ENCODE results near the gene CCL28. TPM values are rescaled to one million over a fixed set of nuclear protein-coding genes. Genes with fewer than 3 reads are reported as not detected.

CCL28 gene
- 1.1 and 1.6 TPM in 2 replicates for total RNA-seq

DNA sequence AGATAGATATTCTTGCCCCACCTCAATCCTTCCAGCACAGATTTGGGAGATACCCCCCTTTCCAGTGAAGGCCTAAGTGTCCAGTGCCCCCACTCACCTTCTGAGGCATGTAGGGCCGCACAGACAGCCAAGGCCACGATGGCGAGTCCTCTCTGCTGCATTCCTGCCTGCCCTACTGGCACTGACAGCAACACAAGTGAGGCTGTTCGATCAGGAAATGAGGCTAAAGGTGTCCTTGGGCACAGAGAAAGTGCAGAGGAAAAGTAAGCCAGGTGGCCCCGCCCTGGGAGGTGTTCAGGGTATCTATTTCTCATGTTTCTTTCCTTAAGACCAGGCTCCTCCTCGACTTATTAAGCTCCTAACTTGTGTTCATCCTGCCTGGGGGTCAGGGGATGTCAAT is at the start of gene CCL28:
Gene CCL28, minus strand, starts transcription at position 236 of the 400 bp plus-strand sequence. Its CDS starts 75 bp downstream, at position 161.

Other genes starting within 250 kb of the CCL28 start
- gene NIM1K, start 220.2 kb downstream of the CCL28 start, total RNA-seq, result 0.25 and 0.53 TPM in 2 replicates
- gene HMGCS1, start 99.0 kb downstream of the CCL28 start, total RNA-seq, result 64.3 and 88.2 TPM in 2 replicates
- 16.4 and 21.4 TPM in 2 replicates for gene TMEM267, start 71.5 kb upstream of the CCL28 start, total RNA-seq
- 3.4 and 5.0 TPM in 2 replicates for gene C5orf34, start 102.8 kb upstream of the CCL28 start, total RNA-seq
- 72.9 and 73.9 TPM in 2 replicates for gene PAIP1, start 144.7 kb upstream of the CCL28 start, total RNA-seq
- 88.8 and 114 TPM in 2 replicates for gene NNT, start 190.8 kb upstream of the CCL28 start, total RNA-seq